ENCODE measurements around the gene KLF16.

DNA sequence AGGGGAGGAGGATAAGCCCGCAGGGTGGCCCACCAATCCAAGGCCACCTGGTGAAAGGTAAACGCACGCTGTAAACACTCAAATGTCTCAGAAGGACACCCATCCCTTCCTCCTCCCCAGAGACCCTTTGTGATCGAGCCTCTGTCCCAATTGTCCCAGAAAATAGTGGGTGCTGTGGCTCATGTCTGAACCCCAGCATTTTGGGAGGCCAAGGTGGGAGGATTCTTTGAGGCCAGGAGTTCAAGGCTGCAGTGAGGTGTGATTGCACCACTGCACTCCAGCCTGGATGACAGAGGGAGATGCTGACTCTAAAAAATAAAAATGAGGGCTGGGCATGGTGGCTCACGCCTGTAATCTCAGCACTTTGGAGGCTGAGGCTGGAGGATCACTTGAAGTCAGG, 25.0 kb upstream of the KLF16 start:
- TF ChIP-seq ZNF138 (CRISPR knock-in tag; conservative IDR thresholded peaks at IDR 0.05) (no peak), MXD4 (CRISPR knock-in tag; IDR thresholded peaks at IDR 0.05; ENCODE audit: borderline replicate concordance) (no peak), ESRRA (CRISPR knock-in tag; IDR thresholded peaks at IDR 0.05; ENCODE audit: borderline replicate concordance) (no peak), SP1 (CRISPR knock-in tag; conservative IDR thresholded peaks at IDR 0.05) (no peak), SOX15 (CRISPR knock-in tag; IDR thresholded peaks at IDR 0.05) (no peak), HMGA2 (CRISPR knock-in tag; IDR thresholded peaks at IDR 0.05) (no peak), NR1H2 (CRISPR knock-in tag; IDR thresholded peaks at IDR 0.05) (no peak)
- TF ChIP-seq, protein P1, sequence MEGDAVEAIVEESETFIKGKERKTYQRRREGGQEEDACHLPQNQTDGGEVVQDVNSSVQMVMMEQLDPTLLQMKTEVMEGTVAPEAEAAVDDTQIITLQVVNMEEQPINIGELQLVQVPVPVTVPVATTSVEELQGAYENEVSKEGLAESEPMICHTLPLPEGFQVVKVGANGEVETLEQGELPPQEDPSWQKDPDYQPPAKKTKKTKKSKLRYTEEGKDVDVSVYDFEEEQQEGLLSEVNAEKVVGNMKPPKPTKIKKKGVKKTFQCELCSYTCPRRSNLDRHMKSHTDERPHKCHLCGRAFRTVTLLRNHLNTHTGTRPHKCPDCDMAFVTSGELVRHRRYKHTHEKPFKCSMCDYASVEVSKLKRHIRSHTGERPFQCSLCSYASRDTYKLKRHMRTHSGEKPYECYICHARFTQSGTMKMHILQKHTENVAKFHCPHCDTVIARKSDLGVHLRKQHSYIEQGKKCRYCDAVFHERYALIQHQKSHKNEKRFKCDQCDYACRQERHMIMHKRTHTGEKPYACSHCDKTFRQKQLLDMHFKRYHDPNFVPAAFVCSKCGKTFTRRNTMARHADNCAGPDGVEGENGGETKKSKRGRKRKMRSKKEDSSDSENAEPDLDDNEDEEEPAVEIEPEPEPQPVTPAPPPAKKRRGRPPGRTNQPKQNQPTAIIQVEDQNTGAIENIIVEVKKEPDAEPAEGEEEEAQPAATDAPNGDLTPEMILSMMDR (IDR thresholded peaks at IDR 0.05) = no peak
- TF ChIP-seq, protein P2, sequence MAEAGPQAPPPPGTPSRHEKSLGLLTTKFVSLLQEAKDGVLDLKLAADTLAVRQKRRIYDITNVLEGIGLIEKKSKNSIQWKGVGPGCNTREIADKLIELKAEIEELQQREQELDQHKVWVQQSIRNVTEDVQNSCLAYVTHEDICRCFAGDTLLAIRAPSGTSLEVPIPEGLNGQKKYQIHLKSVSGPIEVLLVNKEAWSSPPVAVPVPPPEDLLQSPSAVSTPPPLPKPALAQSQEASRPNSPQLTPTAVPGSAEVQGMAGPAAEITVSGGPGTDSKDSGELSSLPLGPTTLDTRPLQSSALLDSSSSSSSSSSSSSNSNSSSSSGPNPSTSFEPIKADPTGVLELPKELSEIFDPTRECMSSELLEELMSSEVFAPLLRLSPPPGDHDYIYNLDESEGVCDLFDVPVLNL (CRISPR knock-in tag; IDR thresholded peaks at IDR 0.05; ENCODE audit: borderline replicate concordance, low read depth) = no peak
- TF ChIP-seq, protein P3, sequence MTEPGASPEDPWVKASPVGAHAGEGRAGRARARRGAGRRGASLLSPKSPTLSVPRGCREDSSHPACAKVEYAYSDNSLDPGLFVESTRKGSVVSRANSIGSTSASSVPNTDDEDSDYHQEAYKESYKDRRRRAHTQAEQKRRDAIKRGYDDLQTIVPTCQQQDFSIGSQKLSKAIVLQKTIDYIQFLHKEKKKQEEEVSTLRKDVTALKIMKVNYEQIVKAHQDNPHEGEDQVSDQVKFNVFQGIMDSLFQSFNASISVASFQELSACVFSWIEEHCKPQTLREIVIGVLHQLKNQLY (CRISPR knock-in tag; IDR thresholded peaks at IDR 0.05) = no peak
- TF ChIP-seq, protein P4, sequence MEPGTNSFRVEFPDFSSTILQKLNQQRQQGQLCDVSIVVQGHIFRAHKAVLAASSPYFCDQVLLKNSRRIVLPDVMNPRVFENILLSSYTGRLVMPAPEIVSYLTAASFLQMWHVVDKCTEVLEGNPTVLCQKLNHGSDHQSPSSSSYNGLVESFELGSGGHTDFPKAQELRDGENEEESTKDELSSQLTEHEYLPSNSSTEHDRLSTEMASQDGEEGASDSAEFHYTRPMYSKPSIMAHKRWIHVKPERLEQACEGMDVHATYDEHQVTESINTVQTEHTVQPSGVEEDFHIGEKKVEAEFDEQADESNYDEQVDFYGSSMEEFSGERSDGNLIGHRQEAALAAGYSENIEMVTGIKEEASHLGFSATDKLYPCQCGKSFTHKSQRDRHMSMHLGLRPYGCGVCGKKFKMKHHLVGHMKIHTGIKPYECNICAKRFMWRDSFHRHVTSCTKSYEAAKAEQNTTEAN (CRISPR knock-in tag; IDR thresholded peaks at IDR 0.05) = no peak
- TF ChIP-seq, protein P5, sequence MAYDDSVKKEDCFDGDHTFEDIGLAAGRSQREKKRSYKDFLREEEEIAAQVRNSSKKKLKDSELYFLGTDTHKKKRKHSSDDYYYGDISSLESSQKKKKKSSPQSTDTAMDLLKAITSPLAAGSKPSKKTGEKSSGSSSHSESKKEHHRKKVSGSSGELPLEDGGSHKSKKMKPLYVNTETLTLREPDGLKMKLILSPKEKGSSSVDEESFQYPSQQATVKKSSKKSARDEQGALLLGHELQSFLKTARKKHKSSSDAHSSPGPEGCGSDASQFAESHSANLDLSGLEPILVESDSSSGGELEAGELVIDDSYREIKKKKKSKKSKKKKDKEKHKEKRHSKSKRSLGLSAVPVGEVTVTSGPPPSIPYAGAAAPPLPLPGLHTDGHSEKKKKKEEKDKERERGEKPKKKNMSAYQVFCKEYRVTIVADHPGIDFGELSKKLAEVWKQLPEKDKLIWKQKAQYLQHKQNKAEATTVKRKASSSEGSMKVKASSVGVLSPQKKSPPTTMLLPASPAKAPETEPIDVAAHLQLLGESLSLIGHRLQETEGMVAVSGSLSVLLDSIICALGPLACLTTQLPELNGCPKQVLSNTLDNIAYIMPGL (CRISPR knock-in tag; IDR thresholded peaks at IDR 0.05) = no peak

All from WTC11 (cell line).